Colonic mucosa (tissue), 4 donors: Measurements from ENCODE around the gene ELFN2. TPM values are rescaled to one million over a fixed set of nuclear protein-coding genes. Genes with fewer than 3 reads are reported as not detected.

Experiments
- DNase-seq: peaks from one replicate; pipeline ENCODE4 v3.0.0-alpha.2; 2020
- H3K27ac ChIP-seq: fragments of 200-600 bp; one replicate; pipeline ENCODE4 v1.8.0; 2021
- H3K27me3 ChIP-seq: fragments of 200-600 bp; one replicate; pipeline ENCODE4 v1.8.0; 2021
- H3K36me3 ChIP-seq: fragments of 200-600 bp; one replicate; pipeline ENCODE4 v1.8.0; 2021
- H3K4me1 ChIP-seq: fragments of 200-600 bp; one replicate; pipeline ENCODE4 v1.8.0; 2021; ENCODE audit warnings: mild to moderate bottlenecking
- H3K4me3 ChIP-seq: fragments of 200-600 bp; one replicate; pipeline ENCODE4 v1.8.0; 2021
- H3K9ac ChIP-seq, 2 donors: one replicate each; pipeline ENCODE4 v1.7.0; 2013; ENCODE audit warnings: control low read depth in 2 of 2, low read depth in 2 of 2, low read length in 2 of 2
- H3K9me3 ChIP-seq: fragments of 200-600 bp; one replicate; pipeline ENCODE4 v1.8.0; 2021
- CTCF ChIP-seq: fragments of 200-600 bp; IDR thresholded peaks from one replicate; pipeline ENCODE4 v1.8.0; 2022; ENCODE audit warnings: antibody characterized with exemption, mild to moderate bottlenecking
- intact Hi-C: fragments of 100-400 bp; cut with DNase I; formaldehyde crosslinking; loops from one replicate; pipeline ENCODE4 v1.14.1; 2022
- total RNA-seq, 2 donors: library from RNA; stranded (reverse); fragmentation: NEBNext Ultra II Directional in 1 of 2; extraction: Animal tissue kit (Norgen Biotek cat#: 25700) in 1 of 2; gene quantifications; one replicate each; pipeline ENCODE4 v1.2.1, GENCODE V29; 2021
- donor health status: healthy.
- donor health status: DM: no; HTN: no; CAD: no.
- donor health status: DM: no; HTN: no; CAD: no.

ELFN2 gene
- total RNA-seq, 2 donors from 2014 or later = 0.07 to 0.21 TPM

- no peak for DNase-seq
- Histone ChIP-seq H3K9me3 (no peaks in the 10 kb centered on the region), H3K27ac (no peak overlapping the region), H3K4me1 (no peaks in the 10 kb centered on the region), H3K27me3 (no peaks in the 10 kb centered on the region), H3K36me3 (no peaks in the 10 kb centered on the region), H3K4me3 (no peak overlapping the region), H3K9ac (no peak overlapping the region)
- TF ChIP-seq CTCF = no peak
- intact Hi-C loops = no loop called here
Observed at GRCh38 chr22:37351232-37351631, 76.0 kb downstream of the ELFN2 start.

GRCh38 chr22:37349043-37349814 is 78.0 kb downstream of the ELFN2 start:
- no peak for TF ChIP-seq CTCF
- H3K36me3 ChIP-seq = no peaks in the 10 kb centered on the region
- H3K9me3 ChIP-seq = no peaks in the 10 kb centered on the region
- H3K4me3 ChIP-seq = no peak overlapping the region
- H3K9ac ChIP-seq = no peak overlapping the region
- intact Hi-C loops = no loop called here
- no peaks in the 10 kb centered on the region for H3K27me3 ChIP-seq
- no peak overlapping the region for H3K27ac ChIP-seq
- no peaks in the 10 kb centered on the region for H3K4me1 ChIP-seq
- no peak for DNase-seq

GRCh38 chr22:37346505-37346895 is 80.8 kb downstream of the ELFN2 start:
- no peak overlapping the region for H3K9ac ChIP-seq
- H3K27ac ChIP-seq = no peak overlapping the region
- H3K4me3 ChIP-seq = no peak overlapping the region
- DNase-seq = no peak
- TF ChIP-seq CTCF = no peak
- H3K27me3 ChIP-seq = no peaks in the 10 kb centered on the region
- intact Hi-C loops = no loop called here
- no peaks in the 10 kb centered on the region for H3K36me3 ChIP-seq
- H3K4me1 ChIP-seq = no peaks in the 10 kb centered on the region
- no peaks in the 10 kb centered on the region for H3K9me3 ChIP-seq

GRCh38 chr22:37345863-37346504 is 81.3 kb downstream of the ELFN2 start:
- intact Hi-C loops = no loop called here
- no peaks in the 10 kb centered on the region for H3K27me3 ChIP-seq
- peak; percentile 55 for DNase-seq
- no peaks in the 10 kb centered on the region for H3K9me3 ChIP-seq
- no peak for TF ChIP-seq CTCF
- no peak overlapping the region for H3K27ac ChIP-seq
- no peaks in the 10 kb centered on the region for H3K36me3 ChIP-seq
- H3K4me3 ChIP-seq = no peak overlapping the region
- no peaks in the 10 kb centered on the region for H3K4me1 ChIP-seq
- no peak overlapping the region for H3K9ac ChIP-seq

- no peak overlapping the region for H3K4me3 ChIP-seq
- intact Hi-C loops = no loop called here
- DNase-seq = no peak
- no peaks in the 10 kb centered on the region for H3K36me3 ChIP-seq
- H3K4me1 ChIP-seq = no peaks in the 10 kb centered on the region
- no peaks in the 10 kb centered on the region for H3K9me3 ChIP-seq
- H3K27me3 ChIP-seq = no peaks in the 10 kb centered on the region
- TF ChIP-seq CTCF = no peak
- H3K27ac ChIP-seq = no peak overlapping the region
- H3K9ac ChIP-seq = no peak overlapping the region
Observed at GRCh38 chr22:37344735-37345449, 82.4 kb downstream of the ELFN2 start.
